Suprapubic skin (tissue), 4 donors: ENCODE measurements around the gene EXTL2. TPM values are rescaled to one million over a fixed set of nuclear protein-coding genes. Genes with fewer than 3 reads are reported as not detected.

Experiments
- DNase-seq, 2 donors: peaks; one replicate each; pipeline ENCODE4 v3.0.0-alpha.2; 2019; ENCODE audit warnings: low spot score in 2 of 2
- H3K27ac ChIP-seq: fragments of 200-600 bp; sonication (generic); one replicate; pipeline ENCODE4 v1.5.1; 2019
- H3K27me3 ChIP-seq: fragments of 200-600 bp; sonication (generic); one replicate; pipeline ENCODE4 v1.5.1; 2019
- H3K36me3 ChIP-seq: fragments of 200-600 bp; sonication (generic); one replicate; pipeline ENCODE4 v1.5.1; 2019
- H3K4me1 ChIP-seq: fragments of 200-600 bp; sonication (generic); one replicate; pipeline ENCODE4 v1.5.1; 2019
- H3K4me3 ChIP-seq: fragments of 200-600 bp; sonication (generic); one replicate; pipeline ENCODE4 v1.5.1; 2019; ENCODE audit warnings: mild to moderate bottlenecking
- H3K9me3 ChIP-seq: fragments of 200-600 bp; sonication (generic); one replicate; pipeline ENCODE4 v1.5.1; 2019
- EP300 ChIP-seq: sonication (generic); formaldehyde crosslinking; IDR thresholded peaks from one replicate; pipeline ENCODE4 v1.6.1; 2017; ENCODE audit warnings: antibody characterized with exemption
- POLR2A ChIP-seq, 2 donors: fragments of 450-650 bp; IDR thresholded peaks; one replicate each; pipeline ENCODE4 v1.6.1; 2017; ENCODE audit warnings: antibody characterized with exemption in 2 of 2, mild to moderate bottlenecking in 2 of 2, moderate library complexity in 2 of 2
- POLR2AphosphoS5 ChIP-seq, 3 donors: sonication (generic); formaldehyde crosslinking; IDR thresholded peaks; one replicate each; pipeline ENCODE4 v1.6.1; 2017; ENCODE audit warnings: antibody characterized with exemption in 3 of 3
- WGBS: methylation state at CpG from one replicate; pipeline ENCODE4 v1.1.5; 2018; 5-methylcytosine and 5-hydroxymethylcytosine counted together
- total RNA-seq, 4 donors: library from RNA; depleted of rRNA; stranded (reverse); fragments of >200 nt; gene quantifications; one replicate each; pipeline ENCODE4 v1.1.0, GENCODE V29; 2016
- TF ChIP-seq, protein P1 (sequence below), 2 donors: fragments of 200-600 bp in 1 of 2; fragments of 450-650 bp in 1 of 2; sonication (generic) in 1 of 2; IDR thresholded peaks; one replicate each; pipeline ENCODE4 v1.5.1; 2016 to 2019; ENCODE audit warnings: antibody characterized with exemption in 2 of 2, mild to moderate bottlenecking in 1 of 2, moderate library complexity in 1 of 2

EXTL2 gene
- total RNA-seq, 4 donors from 2014 or later, result 3.8 to 5.9 (median 5.0) TPM

DNA sequence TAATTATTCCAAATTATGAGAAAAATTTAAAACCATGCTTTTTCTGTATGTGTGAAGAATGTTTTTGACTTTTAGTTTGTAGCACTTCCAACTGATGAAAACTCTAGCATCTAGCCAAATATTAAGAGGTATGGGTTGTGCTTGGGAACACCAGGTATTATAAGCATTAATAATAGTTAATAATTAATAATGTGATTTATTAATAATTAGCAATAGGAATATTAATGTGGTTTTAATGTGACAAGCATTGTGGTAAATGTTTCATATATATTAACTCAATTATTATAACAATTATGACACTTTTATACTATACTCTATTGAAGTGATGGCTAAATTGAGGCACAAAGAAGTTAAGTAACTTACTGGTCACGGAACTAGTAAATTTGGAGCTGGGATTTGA, 9.1 kb upstream of the EXTL2 start:
- 89% methylated on average over 1 of the region's 1 CpG for WGBS
- Histone ChIP-seq H3K36me3 (peaks cover 61% of the 10 kb centered on the region), H3K9me3 (no peaks in the 10 kb centered on the region), H3K27me3 (no peaks in the 10 kb centered on the region), H3K27ac (no peak overlapping the region), H3K4me3 (no peak overlapping the region), H3K4me1 (no peaks in the 10 kb centered on the region)
- TF ChIP-seq, protein P1, sequence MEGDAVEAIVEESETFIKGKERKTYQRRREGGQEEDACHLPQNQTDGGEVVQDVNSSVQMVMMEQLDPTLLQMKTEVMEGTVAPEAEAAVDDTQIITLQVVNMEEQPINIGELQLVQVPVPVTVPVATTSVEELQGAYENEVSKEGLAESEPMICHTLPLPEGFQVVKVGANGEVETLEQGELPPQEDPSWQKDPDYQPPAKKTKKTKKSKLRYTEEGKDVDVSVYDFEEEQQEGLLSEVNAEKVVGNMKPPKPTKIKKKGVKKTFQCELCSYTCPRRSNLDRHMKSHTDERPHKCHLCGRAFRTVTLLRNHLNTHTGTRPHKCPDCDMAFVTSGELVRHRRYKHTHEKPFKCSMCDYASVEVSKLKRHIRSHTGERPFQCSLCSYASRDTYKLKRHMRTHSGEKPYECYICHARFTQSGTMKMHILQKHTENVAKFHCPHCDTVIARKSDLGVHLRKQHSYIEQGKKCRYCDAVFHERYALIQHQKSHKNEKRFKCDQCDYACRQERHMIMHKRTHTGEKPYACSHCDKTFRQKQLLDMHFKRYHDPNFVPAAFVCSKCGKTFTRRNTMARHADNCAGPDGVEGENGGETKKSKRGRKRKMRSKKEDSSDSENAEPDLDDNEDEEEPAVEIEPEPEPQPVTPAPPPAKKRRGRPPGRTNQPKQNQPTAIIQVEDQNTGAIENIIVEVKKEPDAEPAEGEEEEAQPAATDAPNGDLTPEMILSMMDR (IDR thresholded peaks at IDR 0.05), result no peak
- TF ChIP-seq POLR2AphosphoS5 (IDR thresholded peaks at IDR 0.05) (no peak), EP300 (no peak), POLR2A (IDR thresholded peaks at IDR 0.05) (no peak)
- DNase-seq, result no peak

- 92% methylated on average over 1 of the region's 1 CpG for WGBS
- no peak for DNase-seq
- H3K36me3 ChIP-seq, result peaks cover 50% of the 10 kb centered on the region
- H3K9me3 ChIP-seq, result no peaks in the 10 kb centered on the region
- H3K4me3 ChIP-seq, result no peak overlapping the region
- TF ChIP-seq POLR2A (IDR thresholded peaks at IDR 0.05) (no peak), POLR2AphosphoS5 (IDR thresholded peaks at IDR 0.05) (no peak), EP300 (no peak)
- TF ChIP-seq, protein P1 (IDR thresholded peaks at IDR 0.05), result no peak
- H3K4me1 ChIP-seq, result peaks cover 13% of the 10 kb centered on the region
- no peak overlapping the region for H3K27ac ChIP-seq
- no peaks in the 10 kb centered on the region for H3K27me3 ChIP-seq
Observed at GRCh38 chr1:100902365-100902764, 7.7 kb upstream of the EXTL2 start.

- H3K27ac ChIP-seq, result peak overlapping the region; percentile 96
- peak overlapping the region; percentile 87 for H3K4me3 ChIP-seq
- TF ChIP-seq, protein P1 (IDR thresholded peaks at IDR 0.05), result no peak
- peaks cover 24% of the 10 kb centered on the region for H3K36me3 ChIP-seq
- WGBS, result under 1% methylated on average over 12 of the region's 12 CpGs
- H3K27me3 ChIP-seq, result no peaks in the 10 kb centered on the region
- H3K9me3 ChIP-seq, result no peaks in the 10 kb centered on the region
- DNase-seq, result no peak
- H3K4me1 ChIP-seq, result peaks cover 33% of the 10 kb centered on the region
Observed at GRCh38 chr1:100896481-100896982, 1.9 kb upstream of the EXTL2 start.

DNA sequence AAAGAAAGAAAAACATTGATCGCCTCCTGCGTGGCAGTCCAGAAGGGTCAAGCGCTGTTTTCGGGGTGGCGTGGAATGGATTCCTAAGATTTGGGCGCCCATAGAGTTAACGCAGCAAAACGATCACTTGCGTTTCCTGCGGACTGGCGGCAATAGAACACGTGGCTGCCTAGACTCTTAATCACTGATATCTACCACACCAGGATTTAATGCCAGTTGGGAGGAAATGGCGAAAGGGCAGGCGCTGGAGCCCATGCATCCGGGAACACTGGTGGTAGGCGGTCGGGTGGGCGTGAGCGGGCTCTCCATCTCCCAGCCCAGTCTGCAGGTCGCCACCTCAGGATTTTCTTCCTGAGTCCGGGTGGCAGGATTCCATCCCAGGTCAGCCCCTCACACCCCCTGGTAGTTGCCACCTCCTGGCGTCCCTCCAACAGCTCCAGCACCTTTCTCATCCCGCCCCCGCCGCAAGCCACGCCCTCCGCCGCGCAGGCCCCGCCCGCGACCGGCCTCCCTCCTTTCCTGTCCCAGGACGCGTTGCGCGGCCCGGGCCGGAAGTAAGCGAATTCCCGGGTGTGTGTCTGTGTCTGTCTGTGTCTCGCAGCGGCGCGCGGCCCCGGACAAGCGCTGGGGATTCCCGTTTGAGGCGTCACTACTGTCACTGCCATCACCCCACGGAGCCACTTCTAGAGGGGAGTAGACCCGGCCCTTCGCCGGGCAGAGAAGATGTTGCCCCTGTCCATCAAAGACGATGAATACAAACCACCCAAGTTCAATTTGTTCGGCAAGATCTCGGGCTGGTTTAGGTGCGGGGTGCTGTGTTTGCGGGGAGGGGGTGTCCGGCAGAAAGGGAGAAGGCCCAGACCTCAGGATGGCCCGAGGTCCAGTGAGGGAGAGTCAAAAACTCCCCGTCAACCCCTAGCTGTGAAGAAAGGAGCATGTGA, 1.2 kb upstream of the EXTL2 start, which contains the start of gene SLC30A7:
TSS of gene SLC30A7 (plus strand) at position 551 of the 941 bp plus-strand sequence. CDS start at position 724, 173 bp downstream.
- H3K9me3 ChIP-seq, result no peaks in the 10 kb centered on the region
- peaks cover 19% of the 10 kb centered on the region for H3K36me3 ChIP-seq
- WGBS, result under 1% methylated on average over 52 of the region's 62 CpGs
- DNase-seq, result peak; percentile 97 to 98
- peaks cover 33% of the 10 kb centered on the region for H3K4me1 ChIP-seq
- peak within 1 kb of the TSS; percentile 87 for H3K4me3 ChIP-seq
- peak within 1 kb of the TSS; percentile 96 for H3K27ac ChIP-seq
- no peaks in the 10 kb centered on the region for H3K27me3 ChIP-seq
- TF ChIP-seq POLR2AphosphoS5 (IDR thresholded peaks at IDR 0.05) (peak; percentile 32 to 76 (median 65)), POLR2A (IDR thresholded peaks at IDR 0.05) (peak; percentile 30 to 84), EP300 (no peak)
- TF ChIP-seq, protein P1 (IDR thresholded peaks at IDR 0.05), result no peak

DNA sequence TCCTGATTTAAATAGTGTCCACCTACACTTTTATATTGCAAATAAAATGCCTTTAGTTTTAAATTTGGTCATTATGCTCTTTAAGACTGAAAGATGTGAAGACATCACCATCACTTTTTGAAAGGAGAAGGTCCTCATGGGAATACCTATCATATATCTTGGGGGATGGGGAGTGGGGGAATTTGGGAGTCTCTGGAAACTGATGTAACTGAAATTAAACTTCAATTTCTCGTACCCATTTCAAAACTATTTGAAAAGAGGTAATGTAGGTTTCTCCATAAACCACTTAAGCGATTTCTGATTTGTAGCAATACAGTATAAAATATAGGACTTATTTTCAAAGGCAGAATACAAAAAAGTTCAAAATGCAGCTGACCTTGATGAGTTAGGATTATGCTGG, 924 bp downstream of the EXTL2 start:
- 47% methylated on average over 2 of the region's 2 CpGs for WGBS
- Histone ChIP-seq H3K27ac (no peak overlapping the region), H3K27me3 (no peaks in the 10 kb centered on the region), H3K36me3 (no peaks in the 10 kb centered on the region), H3K4me1 (peaks cover 33% of the 10 kb centered on the region), H3K9me3 (no peaks in the 10 kb centered on the region), H3K4me3 (peak overlapping the region; percentile 87)
- DNase-seq, result no peak
- TF ChIP-seq, protein P1 (IDR thresholded peaks at IDR 0.05), result no peak
- TF ChIP-seq POLR2A (IDR thresholded peaks at IDR 0.05) (no peak), POLR2AphosphoS5 (IDR thresholded peaks at IDR 0.05) (no peak), EP300 (no peak)
